ENCODE results near the gene CCM2.
A peak's percentile ranks its signal among the peaks of the same experiment; 100 is the strongest.

Gene CCM2

DNA sequence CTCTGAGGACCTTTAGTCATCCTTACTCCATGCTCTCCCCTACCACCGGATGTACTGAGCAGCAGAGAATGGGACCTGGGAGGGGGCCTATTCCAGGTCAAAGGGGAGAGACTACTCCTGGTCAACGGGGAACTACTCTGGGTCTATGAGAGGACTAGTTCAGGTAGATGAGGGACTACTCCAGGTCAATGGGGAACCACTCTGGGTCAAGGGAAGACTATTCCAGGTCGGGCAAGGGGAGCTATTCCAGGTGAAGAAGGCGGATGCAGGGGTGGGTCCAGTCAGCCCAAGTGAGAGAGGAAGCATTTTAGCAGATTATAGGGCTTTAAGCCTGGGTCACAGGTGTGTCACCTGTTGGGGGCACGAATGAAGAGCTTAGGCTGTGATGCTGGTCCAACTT lies 35.4 kb downstream of the CCM2 start:
- no peak for DNase-seq (ENCODE audit: low spot score)

DNA sequence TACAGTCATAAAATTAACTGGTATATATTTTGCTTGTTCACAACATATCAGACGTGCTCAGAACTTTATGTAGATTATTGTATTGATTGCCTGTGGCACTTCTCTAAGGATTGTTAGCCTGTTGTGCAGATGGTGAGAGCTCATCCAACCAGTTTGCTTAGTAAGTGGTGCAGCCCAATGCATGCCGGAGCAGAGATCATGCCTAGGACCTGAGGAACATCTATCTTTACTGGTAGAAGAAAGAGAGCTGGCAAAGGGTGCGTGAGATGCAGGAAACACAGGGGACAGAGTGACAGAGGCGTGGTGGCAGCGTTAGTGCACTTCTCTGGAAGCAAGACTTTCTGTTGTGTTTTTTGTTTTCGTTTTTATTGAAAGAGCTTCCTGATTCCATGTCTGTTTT lies 35.9 kb downstream of the CCM2 start:
- DNase-seq (ENCODE audit: low spot score) = no peak

DNA sequence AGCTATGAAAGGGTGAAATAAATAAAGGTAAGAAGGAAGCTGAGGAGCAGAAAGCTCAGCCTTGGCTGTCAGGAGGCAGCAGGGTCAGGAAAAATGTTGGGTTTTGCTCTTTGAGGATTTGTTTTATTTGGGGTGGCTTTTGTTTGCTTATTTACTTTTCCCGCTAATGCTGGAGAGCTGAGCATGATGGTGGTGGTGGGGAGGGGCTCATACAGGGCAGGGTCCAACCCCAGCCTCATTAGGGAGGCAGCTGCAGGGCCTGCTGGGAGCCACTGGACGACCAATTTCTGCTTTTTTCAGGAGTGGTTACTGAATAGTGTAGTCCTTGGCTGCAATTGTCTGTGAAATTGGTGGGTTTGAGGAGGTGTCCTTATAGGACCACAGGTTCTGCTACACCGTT lies 36.3 kb downstream of the CCM2 start:
- DNase-seq (ENCODE audit: low spot score) = no peak

DNA sequence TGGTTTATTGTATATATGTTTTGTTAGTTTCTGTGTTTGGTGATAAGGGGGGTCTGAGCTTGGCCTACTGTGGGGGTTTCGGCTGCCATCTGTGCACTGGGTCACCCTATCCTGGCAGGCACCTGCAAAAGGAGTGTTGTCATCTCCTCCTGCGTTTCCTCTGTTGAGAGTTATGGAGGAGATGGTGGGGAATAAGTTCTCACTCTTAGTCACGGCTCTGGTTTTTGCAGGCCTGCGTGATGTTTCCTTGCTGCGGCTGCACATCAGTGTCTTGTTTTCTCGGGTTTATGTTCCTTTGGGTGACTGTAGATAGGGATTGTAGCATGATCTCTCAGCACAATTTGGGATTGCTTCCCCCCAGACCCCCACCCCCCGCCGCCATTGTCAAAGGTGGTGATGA lies 36.8 kb downstream of the CCM2 start:
- DNase-seq (ENCODE audit: low spot score) = peak; percentile 55

DNA sequence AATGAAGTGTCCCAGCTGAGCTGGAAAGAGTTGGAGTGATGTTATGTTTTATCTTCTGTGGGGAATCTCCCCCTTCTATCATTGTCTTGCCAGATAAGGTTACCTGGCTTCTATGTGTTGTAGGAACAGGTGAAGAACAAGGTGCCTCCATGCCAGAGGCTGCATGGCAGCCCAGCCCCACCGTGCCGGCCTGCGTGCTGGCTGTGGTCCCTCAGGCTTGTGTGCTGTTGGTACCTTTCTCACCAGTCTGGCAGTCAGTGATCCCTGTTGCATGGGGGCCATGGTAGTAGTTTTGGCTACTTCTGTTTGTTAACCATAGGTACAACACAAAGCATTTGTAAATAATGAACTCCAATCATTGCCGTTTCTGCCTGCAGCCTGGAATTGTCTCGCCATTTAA lies 37.9 kb downstream of the CCM2 start:
- DNase-seq (ENCODE audit: low spot score) = no peak

DNA sequence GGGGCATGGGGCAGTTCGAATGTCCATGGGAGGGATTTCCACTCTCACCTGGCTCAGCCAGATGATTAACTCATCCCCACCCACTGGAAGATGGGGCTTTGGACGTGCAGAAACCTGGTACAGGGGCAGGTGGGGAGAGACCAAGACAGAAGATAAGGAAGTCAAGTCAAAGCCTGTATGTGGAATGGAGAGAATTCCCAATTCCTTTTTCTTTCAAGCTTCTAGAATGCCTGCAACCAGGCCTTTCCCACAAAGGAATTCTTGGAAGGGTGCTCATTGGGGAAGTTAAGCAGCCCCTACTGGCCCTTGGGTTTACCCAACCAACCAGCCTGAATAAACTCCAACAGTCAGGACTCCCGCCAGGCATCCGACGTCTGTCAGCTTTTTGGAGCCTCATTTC lies 39.1 kb downstream of the CCM2 start:
- no peak for DNase-seq (ENCODE audit: low spot score)

DNA sequence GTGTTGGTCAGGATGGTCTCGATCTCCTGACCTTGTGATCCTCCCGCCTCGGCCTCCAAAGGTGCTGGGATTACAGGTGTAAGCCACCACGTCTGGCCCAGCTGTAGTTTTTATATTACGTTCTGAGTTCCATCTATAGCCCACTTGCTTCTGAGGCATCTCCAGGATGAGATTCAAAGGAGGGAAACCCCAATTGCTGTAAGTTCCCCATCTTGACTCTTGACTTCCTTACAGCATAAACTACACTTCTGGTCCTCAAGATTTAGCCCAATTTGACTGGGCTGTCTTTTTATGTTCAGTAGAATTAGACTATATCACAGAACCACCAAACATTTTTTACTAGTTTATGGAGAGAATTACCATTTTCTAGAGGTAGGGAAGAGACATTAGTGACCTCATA lies 44.3 kb downstream of the CCM2 start:
- DNase-seq (ENCODE audit: low spot score) = no peak

DNA sequence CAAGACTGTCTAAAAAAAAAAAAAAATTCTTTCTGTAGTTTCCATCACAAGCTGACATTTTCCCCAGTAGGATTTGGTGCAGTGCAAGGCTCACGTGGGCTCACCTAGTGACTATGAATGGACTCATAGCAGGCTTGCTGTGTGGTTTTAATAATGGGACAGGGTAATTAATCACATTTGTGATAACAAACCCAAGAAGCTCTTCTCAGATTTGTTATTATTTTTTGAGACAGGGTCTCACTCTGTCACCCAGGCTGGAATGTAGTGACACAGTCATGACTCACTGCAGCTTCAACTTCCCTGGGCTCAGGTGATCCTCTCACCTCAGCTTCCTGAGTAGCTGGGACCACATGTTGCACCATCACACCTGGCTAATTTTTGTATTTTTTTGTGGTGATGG lies 48.7 kb downstream of the CCM2 start:
- DNase-seq (ENCODE audit: low spot score) = no peak

DNA sequence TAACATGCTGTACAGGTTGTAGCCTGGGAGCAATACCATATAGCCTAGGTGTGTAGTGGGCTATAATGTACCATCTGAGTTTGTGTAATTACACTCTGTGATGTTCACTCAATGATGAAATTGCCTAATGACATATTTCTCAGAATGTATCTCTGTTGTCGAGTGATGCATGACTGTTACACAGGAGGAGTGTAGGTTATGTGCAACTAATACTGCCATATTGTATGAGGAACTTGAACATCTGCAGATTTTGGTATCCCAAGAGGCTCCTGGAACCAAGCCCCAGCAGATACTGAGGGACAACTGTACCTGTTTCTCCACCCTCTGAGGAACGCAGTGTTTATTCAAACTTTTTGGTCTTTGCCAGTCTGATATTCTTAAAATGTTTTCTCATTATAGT lies 50.2 kb downstream of the CCM2 start:
- no peak for DNase-seq (ENCODE audit: low spot score)

DNA sequence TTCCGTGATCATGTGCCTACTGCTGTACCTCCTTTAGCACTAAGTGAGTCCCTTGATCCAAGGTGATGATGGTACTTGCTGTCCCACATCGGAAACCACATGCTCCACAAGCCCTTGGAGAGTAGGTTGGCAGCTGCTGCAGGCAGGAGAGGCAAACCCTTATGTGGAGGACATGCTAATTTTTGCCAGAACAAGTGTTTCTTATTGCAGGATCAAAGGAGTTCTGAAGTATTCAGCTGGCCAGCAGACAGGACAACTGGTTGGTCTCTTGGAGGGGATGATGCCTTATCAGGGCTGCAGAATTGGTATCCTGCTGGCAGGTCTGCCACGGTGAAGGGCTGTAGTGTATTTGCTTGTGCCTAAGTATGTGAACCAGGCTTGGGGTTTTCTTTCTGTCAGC lies 52.0 kb downstream of the CCM2 start:
- no peak for DNase-seq (ENCODE audit: low spot score)

DNA sequence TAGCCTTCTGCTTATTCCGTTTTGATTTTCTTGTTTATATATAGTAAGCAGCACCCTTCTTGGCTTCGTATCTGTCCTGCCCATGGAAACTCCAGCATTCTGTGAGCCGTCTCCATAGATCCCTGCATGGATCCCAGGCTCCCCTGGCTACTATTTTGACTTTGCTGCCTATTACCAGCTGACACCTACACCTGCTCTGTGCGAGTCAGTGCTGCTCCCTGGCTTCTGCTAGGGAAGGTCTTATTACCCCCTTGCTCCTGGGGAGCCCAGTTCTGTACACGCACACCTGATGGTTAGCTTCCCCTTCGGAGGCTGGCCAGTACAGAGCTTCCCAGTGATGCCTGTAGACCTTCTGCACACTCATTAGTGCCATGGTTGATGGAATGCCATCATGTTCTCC lies 53.4 kb downstream of the CCM2 start:
- no peak for DNase-seq (ENCODE audit: low spot score)

DNA sequence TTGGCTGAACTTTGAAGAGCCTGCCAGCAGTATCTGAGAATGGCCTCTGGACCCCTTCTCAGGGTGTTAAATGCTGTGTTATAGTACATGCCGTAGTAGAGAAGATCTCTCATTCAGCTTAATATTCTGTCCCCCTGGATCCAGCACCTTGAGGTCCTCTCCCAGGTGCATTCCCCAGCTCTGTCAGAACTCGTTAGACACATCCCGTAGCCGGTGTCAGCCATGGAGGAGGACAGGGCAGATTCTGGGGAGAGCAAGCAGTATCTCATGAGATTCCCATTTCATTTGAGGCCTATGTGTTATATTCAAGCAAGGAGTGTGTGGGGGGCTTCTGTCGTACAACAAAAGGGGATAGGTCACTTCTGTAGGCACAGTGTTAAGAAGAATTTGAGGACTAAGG lies 53.9 kb downstream of the CCM2 start:
- DNase-seq (ENCODE audit: low spot score) = no peak

DNA sequence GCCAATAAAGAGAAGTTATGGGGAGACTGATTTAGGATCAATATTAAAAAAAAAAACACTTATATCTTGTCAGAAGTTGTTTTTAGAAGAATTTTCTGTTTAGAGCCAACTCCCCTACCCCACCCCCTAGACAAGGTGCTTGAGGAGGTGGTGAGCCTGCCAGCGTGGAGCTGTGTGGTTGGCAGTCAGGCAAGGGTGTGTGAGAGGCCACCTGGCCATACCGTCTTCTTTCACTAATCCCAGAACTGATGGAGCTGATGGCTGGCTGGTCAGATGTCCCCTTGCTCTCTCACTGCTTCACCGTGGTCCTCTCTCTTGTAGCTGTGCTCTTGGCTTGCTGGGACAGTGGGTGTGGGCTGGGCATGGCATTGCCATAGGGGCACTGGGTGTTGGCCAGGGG lies 54.4 kb downstream of the CCM2 start:
- no peak for DNase-seq (ENCODE audit: low spot score)

DNA sequence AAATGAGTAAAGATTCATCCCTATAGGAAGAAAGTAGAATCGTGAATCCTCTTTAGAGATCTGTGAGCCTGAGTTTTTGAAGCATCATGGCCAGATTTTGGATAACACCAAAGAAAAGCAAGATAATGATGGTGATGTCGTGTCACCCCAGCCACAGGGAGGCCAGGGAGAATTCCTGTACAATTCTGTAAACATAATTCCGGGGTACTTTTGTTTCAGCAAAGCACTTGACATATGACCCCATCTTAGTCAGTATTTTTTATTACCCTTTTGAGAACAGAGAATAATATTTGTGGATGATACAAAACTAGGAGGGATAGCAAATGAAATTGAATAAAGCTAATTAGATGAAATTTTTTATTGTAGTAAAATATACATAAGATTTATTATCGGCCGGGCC lies 55.0 kb downstream of the CCM2 start:
- DNase-seq (ENCODE audit: low spot score) = no peak

DNA sequence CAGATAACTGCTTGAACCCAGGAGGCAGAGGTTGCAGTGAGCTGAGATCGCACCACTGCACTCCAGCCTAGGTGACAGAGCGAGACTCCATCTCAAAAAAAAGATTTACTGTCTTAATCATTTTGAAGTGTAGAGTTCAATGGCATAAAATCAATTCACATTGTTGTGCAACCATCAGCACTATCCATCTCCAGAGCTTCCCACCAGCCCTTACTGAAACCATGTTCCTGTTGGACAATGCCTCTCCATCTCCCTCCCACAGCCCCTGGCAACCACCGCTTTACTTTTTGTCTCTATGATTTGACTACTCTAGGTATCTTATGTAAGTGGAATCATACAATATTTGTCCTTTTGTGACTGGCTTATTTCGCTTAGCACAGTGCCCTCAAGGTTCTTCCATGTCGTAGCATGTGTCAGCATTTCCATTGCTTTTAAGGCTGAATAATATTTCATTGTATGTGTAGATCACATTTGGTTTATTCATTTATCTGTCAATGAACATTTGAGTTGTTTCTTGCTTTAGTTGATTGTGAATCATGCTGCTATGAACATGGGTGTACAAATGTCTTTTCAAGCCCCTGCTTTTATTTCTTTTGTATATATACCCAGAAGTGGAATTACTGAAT lies 55.7 kb downstream of the CCM2 start:
- no peak for DNase-seq (ENCODE audit: low spot score)

DNA sequence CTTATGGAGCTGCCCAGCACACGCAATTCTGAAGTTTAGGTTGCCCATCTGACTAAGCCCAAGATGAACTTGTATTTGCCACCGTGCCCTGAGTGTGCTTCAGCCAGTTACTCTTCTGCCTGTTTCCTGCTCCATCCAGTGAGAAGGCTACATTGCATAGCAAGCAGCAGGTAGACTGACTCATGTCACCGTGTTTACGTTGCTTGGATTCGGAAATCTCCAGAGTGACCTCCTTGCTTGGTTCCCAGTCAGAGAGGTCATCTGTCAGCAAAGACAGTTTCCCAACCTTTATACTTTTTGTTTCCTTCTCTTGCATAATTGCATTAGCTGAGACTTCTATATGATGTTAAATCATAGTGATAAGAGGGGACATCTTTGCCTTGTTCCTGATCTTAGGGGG lies 57.9 kb downstream of the CCM2 start:
- DNase-seq (ENCODE audit: low spot score) = no peak

DNA sequence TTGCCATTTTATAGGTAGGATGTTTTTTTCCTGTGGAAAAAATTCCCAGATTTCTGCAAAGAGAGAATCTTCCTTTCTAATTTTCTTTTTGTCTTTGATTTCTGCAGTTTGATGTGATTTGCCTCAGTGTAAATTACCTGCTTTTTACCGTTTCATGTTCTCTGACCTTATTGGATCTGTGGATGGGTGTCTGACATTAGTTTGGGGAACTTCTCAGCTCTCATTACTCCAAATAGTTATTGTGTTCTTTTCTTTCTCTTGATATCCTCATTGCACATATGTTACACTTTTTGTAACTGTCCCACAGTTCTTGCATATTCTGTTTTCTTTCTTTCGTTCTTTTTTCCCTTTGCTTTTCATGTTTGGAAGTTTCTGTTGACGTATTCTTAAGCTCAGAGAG lies 60.3 kb downstream of the CCM2 start:
- no peak for DNase-seq (ENCODE audit: low spot score)

DNA sequence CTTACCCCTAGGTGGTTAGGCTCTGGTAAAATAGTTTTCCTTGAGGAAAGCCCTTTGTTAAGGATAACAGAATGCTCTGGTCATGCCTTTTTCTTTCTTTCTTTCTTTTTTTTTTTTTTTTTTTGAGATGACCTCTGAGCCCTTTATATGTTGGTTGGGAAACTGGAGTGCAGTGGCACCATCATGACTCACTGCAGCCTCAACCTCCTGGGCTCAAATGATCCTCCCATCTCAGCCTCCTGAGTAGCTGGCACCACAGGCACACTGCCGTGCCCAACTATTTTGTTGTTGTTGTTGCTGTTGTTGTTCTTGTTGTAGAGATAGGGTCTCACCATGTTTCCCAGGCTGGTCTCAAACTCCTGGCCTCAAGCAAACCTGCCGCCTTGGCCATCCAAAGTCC lies 61.4 kb downstream of the CCM2 start:
- DNase-seq (ENCODE audit: low spot score) = no peak

DNA sequence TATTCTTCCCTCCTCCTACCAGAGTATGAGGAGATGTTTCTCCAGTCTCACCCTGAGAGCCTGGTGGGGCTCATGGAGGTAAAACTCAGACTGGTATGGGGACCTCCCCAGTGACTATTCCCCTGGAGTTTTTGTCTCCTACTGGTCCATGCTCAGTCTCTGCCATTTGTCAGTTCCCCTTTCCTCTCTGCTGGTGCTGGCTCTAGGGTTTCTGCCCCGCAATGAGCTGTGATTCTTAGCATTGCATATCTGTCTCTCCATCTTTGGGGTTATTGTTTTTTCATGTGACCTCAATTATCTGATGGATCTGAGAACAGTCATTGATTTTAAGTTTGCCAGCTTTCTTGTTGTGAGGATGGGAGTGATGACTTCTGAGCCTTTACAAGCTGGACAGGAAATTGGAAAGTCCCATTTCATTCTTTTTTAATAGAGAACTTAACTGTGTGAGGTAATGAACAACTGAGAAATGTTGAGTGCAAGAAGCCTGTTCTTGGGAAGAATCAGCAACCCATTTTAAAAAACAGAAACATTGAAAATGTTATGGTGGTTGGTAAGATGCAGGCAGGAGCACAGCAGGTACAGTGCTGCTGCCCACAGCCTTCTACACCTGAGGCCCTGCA lies 61.9 kb downstream of the CCM2 start:
- DNase-seq (ENCODE audit: low spot score) = no peak

DNA sequence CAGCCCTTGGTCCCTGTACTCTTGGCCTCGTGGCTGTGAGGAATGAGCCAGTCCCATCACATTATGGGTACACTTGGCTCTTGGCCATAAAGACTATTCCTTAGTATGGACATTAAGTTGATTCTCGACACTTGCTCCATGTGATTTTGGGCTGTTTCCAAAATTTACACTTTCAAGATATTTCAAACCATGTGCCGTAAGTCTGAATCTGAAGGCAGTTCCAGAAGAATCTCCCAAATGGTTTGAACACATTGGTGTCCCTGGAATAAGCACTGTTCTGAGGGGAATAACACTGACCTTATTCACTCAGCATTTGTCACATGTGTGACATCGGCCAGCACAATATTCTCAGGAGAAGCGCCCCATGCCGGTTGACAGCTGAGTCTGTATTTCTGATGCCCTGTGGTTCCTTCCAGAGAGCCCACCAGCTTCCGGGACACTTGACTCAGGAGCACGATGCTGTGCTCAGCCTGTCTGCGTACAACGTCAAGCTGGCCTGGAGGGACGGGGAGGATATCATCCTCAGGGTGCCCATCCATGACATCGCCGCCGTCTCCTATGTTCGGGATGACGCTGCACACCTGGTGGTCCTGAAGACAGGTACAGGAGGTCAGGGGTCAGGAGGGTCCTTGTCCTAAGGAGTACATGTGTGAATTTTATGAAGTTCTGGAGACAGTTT lies 64.2 kb downstream of the CCM2 start:
- DNase-seq (ENCODE audit: low spot score) = no peak

DNA sequence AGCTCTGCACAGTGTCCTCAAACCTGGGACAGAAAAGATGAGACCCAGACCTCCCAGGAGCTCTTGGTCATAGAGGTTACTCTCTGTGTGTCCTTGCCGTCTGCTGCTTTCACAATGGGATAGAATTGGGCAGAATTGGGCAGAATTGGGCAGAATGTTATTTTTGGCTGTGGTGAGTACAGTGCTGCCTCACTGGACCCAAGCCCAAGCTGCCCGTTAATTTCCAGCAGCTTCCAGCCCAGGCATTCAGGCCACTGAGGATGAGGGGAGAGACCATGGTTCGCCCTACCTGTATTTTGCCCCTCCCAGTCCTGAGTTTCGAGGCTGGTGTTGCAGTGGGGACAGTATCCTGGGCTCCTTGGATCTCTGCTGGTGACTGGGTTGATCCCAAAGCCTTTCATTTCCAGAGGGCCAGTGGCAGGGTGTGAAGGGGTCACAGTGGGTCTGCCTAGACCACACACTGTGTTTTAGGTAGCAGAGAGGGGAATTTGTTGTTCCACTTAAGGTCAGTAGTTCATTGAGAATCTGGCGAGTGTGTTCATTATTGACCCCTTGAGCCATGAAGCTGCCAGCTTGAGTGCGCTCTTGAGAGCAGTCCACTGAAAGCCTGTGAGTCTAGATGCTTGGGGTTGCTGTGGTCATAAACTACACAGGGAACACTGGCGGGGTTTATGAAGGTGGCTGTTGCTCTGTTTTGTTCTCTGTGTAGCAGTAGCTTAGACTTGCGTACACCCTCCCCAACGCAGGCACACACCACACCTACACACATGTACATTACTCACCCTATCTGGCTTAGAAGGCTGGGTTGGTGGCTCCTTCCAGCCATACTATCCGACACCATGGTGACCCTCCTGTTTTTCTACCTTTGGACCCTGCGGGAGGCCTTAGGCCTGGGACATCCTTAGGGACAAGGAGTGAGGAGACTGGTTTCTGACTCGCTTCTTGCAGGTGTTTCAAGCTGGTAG lies 65.3 kb downstream of the CCM2 start:
- no peak for DNase-seq (ENCODE audit: low spot score)

DNA sequence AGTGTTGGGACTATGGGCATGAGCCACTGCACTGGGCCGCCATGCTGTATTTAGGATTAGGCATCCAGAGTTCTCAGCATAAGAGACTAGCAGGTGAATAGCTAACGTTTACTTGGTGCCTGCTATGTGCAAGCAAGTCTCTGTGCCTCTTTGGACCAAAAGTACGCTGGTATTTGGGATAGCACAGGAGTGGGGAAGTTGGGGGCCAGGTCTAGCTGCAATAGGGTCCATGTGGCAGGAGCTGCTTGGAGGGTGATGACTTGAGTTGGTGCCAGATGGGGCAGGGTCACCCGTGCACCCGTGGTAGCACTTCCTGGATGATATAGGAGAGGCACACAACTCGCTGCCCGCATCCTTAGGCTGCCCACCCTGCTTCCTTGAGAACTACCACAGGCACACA lies 66.4 kb downstream of the CCM2 start:
- no peak for DNase-seq (ENCODE audit: low spot score)

DNA sequence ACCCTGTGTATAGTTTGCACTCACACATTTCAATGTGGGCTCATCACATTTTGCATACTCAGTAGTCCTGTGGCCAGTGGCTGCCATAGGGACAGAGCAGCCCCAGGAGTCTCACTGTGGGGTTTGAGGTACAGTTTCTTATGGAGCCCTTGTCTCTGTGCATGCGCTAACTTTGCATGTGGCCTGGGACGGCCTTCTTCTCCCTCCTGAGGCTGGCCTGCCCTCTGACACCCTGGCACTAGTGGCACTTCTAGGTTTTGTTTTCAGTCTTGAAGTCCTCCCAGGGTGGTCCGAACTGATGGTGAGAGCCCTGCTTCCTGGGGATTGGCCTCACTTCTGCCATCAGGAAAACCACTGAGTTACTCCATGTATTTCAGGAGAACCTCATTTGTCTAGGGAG lies 67.6 kb downstream of the CCM2 start:
- no peak for DNase-seq (ENCODE audit: low spot score)

Data from activated CD4-positive, alpha-beta T cell treated with anti-CD3 and anti-CD28 coated beads, Interleukin-2, Interleukin-4, amounts not matched to agents 100 ng/mL and 50 ng/mL, durations not matched to agents 16 hours and 8 hours (primary cell).